Glomerular visceral epithelial cell (primary cell): Measurements from ENCODE around the gene FCRLB.
A peak's percentile ranks its signal among the peaks of the same experiment; 100 is the strongest.
"Not testable (repeated sequence)": the region's sequence is repeated elsewhere in the genome, so short reads cannot be mapped to it uniquely, and the experiment has no call there.

ENCODE experiments used
- DNase-seq: peaks from one replicate; pipeline ENCODE4 v3.0.0-alpha.2; 2016; ENCODE audit errors: extremely low spot score

The FCRLB gene

DNA sequence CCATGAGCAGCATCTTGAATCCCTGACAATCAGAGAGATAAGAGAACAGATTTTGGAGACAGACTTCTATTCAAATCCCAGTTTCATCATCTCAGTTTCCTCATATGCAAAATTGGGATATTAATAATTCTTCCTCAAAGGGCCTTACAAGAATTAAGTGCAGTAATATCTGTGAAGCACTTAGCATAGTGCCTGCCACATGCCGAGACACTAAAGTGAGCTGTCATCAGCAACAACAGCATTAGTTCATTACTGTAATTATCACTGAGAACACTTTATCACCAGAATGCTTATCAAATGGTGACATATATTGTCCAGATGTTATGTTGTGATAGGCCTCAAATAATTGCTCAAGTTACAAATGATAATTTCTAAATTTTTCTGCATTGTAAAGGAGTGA, 922 bp upstream of the FCRLB start:
- DNase-seq, result no peak

DNA sequence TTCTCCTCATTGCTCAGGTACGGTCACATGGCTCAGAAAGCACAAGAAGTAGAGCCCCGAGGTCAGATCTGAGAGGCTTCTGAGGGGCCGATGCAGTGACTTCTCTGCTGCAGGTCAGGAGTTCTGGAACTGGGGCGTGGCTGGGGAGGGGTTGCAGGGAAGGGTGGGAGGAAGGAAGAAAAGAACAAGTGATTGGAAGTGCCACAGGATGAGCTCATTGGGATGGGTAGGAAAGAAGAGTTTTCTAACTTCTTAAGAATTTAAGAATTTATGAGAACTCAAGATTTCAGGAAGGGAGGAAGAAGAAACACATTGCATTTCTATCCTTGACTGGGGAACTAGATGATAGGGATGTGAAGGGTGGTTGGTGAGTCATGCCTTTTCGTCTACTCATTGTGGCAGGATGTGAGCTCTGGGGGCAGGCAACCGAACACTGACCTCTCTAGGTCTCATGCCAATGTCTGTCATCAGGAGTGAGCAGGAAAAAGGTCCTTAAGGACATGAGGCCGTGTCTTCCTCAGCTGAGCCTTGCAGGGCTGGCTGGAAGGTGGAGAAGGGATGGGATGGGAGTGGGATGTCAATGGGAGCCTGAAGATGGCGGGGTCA, 497 bp downstream of the FCRLB start:
- DNase-seq, result peak; percentile 78

DNA sequence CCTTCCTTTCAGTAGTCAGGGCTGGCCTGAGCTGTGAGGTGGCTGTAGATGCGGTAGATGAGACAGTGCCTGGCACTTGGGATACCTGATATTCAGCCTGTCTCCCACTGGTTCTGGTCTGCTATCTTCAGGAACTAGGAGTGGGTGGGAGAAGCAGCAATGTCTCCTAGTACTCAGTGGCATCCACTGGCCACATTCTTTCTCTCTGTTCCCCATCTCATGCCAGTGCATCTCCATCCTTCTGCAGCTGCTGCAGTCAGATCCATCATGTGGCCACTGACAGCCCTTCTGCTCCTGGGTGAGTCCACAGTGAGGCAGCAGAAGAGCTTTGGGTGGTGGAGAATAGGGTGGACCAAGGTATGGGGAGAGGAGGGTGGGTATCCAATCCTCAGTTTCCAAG, 1.1 kb downstream of the FCRLB start:
- DNase-seq, result no peak

DNA sequence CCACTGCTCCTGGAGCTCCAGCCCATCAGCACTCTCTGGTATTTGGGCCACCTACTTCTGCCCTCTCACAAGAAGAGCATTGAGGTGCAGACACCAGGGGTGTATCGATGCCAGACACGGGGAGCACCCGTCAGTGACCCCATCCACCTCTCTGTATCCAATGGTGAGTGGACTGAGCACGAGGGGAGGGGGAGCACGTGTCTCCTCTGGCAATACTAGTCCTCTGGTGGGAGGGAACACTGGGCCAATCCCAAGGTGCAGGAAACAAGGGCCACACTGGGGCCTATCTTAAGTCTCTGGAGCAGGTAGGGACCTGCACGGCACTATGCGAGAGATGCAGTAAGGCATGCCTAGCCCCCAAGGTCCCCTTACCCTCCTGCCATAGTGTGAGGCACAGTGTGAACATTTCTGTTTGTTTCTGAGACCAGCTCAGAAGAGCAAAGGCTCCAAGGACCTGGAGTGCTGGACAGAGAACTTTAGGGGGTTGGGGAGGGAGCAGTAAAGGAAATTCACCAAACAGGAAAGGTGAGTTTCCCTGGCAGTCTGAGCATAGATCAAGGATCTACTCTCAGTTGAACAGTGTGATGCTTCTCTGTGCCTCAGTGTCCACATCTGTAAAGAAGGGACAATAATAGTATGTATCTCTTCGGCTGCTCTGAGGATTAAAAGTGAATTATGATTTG, 2.3 kb downstream of the FCRLB start:
- DNase-seq, result no peak

DNA sequence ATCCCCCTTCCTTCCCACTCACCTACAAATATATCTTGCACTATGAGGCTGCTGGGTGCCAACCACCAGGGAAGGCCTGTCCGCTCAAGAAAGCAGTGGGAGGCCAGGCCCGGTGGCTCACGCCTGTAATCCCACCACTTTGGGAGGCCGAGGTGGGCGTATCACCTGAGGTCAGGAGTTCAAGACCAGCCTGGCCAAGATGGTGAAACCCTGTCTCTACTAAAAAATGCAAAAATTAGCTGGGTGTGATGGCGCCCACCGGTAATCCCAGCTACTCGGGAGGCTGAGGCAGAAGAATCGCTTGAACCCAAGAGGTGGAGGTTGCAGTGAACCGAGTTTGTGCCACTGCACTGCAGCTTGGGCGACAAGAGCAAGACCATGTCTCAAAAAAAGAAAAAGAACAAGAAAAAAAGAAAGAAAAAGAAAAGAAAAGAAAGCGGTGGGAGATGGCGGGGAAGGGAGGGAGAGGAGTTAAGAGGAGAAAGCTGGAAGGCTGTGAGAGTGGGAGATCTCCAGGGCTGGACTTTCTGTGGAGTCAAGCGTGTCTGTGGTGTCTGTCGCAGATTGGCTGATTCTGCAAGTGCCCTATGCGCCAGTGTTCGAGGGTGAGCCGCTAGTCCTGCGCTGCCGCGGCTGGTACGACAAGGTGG, 4.0 kb downstream of the FCRLB start:
- not testable (repeated sequence) for DNase-seq

DNA sequence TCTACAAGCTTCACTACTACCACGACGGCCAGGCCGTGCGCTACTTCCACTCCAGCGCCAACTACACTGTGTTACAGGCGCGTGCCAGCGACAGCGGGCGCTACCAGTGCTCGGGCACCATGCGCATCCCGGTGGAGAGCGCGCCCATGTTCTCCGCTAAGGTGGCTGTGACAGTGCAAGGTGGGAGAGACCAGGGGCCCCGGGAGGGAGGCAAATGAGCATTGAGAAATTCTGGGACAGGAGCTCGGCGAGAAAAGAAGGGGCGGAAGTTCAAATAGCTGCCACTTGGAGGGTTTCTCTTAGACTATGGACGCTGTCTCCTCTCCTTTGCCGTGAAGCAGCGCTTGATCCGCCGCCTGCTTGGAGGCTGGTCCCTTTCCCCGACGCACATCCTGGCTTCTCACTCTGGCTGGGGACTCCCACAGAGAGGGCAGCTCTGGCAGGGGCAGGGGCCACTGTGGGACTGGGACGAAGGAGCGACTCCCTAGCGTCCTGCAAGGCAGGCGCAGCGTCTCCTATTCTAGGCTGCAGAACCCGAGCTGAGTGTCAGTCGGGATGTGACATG, 4.6 kb downstream of the FCRLB start:
- DNase-seq, result peak; percentile 41

DNA sequence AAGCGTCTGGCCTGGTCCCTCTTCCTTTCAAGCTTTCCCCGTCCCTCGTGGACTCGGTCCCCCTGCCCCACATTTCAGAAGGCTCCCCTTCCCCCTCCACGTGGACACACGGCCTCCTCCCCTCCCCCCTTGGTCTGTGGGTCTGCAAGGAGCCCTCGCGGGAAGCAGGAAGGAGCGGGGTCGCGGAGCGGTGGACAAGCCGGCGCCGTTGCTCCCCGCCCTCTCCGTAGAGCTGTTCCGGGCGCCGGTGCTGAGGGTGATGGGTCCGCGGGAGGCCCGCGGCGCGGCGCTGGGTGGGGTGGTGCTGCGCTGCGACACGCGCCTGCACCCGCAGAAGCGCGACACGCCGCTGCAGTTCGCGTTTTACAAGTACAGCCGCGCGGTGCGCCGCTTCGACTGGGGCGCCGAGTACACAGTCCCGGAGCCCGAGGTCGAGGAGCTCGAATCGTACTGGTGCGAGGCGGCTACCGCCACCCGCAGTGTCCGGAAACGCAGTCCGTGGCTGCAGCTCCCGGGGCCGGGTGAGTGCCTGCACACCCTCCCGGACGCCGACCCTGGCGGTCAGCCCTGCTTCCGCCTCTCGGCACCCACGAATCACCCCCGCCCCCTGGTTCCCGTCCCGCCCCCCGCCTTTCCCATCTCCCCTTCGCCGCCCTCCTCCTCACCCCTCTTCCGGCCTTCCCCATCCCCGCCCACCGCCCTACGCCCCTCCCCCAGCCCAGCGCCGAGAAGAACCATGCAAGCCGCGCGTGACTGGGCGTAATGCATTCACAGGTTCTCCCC, 5.3 kb downstream of the FCRLB start:
- peak; percentile 86 for DNase-seq

DNA sequence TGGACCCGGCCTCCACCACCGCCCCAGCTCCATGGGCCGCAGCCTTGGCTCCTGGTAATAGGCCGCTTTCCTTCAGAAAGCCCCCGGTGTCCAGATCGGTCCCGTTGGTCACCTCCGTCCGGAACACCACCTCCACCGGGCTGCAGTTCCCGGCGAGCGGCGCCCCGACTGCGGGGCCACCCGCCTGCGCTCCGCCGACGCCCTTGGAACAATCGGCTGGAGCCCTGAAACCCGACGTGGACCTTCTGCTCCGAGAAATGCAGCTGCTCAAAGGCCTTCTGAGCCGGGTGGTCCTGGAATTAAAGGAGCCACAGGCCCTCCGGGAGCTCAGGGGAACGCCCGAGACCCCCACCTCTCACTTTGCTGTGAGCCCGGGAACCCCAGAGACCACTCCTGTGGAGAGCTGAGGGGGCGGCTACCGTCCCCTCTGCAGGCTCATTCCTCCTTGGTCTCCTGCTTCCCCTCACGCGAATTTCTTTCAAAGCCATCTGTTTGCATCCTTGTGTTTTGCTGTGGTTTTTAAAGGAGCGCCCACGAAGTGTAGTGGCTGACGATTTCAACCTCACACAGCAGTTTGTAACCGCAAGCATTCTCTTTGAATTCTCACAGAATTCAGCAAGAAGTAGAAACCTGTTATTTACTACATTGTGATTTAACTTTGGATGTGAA, 6.0 kb downstream of the FCRLB start:
- DNase-seq, result peak; percentile 69

DNA sequence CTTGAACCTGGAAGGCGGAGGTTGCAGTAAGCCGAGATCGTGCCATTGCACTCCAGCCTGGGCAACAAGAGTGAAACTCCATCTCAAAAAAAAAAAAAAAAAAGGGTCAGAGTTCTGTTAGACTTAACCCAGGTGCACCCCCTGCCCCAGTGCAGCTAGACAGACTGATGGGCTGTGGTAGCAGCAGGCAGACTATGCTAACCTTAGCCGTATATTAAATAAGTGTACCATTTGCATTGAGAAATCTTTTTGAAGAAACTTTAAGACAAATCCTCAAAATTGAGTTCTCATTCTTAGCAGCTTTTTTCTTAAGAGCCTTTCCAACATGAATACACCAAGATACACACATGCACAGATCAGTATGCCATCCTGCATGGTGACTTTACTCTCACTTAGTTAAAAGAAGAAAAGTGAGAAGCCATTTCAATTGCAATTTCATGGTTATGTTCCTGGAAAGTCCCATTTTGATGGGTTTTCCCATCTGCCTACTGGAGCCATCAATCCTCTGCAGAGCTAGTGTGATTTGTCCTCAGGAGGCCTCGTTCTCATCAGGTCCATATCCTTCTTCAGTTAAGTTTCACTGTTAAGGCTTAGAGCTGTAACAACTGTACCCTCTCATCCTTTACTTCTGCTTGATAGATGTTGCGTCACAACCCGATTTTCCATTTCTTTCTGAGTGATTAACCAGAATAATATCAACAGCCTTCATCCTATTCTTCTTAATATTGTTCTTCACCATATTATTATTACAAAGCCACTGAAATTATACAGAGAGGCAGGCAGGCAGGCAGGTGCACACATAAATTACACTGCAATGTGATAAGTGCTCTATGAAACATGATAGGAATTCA, 7.3 kb downstream of the FCRLB start:
- DNase-seq, result no peak

DNA sequence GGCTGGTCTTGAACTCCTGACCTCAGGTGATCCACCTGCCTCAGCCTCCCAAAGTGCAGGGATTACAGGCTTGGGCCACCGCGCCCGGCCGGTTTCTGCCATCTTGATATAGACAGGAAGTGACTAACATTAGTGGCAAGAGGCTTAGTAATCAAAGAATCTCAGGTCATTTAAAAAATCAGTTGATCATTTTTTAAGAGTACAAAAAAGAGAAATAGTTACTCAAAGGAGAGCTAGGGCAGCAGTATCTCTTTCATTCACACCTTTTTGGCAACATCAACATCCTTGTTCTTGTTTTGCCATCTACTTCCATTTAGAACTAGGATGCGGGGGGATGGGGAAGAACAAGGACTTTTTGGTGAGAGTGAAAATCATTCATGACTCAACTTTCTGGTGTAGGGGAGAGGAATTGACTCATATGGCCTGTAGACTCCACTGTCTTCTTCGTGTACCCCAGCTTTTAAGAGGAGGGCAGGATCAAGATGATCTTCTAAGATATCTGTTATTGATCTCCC, 8.8 kb downstream of the FCRLB start:
- peak; percentile 17 for DNase-seq

DNA sequence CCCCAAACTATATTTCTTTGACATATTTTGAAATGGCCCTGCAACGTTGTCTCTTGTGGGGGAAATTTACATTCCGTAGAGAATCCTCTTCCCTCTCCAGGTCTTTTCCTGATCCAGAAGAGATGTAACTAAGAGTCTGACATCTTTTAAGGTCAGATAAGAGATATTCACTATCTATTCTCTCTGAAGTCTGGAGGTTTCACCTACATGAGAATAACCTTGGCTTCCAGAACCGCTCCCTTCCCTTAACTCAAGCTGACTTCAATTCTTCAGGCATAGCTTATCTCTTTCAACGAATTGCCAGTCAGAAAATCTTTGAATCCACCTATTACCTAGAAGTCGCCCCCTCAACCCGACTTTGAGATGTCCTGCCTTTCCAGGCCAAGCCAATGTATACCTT, 9.9 kb downstream of the FCRLB start:
- no peak for DNase-seq

DNA sequence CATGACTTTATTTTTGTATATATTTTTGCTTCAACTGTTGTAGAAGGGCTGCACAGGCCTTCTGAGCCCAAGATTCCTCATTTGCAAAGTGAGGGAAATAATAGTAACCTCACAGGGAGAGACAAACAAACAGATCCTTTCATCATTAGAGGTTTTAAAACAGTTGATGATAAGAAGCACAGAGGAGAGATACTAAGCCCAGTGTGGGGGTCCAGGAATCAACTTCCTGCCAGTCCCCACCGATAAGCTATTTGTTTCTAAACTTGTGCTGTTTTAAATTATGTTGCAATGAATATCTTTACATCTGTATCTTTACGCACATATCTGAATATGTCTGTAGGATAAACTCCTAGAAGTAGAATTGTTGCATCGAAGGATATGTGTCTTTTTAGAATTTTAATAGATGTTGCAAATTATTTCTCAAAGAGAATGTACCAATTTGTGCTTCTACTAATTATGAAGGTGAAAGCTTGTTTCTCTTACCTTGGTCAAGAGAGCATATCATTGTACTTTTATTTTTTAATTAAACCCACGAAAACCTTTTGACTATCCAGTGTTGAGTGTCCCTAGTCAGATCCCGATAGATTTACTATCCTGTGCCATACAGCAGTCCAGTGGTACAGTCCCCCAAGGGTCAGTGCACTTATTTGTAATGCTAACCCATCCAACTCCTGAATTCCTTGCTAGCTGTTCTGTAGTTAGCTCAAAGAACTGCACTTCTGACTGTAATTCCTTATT, 10.8 kb downstream of the FCRLB start:
- DNase-seq, result no peak

DNA sequence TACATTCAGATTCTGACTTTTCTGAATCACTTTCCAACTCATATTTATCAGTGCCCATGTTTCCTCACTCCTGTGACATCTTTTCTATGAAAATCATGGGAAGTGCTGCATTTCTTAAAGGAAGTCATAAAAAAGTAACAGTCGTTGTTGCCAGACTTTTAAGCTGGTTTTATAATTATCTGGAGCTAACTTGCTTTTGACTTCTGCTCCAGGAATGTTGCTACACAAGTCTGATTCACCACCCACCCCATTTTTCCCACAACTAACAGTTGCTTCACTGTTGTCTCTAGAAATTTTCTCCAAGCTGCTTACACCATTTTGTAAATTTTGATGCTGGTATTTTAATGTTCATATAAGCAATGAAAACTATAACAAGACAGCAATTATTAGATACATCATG, 12.2 kb downstream of the FCRLB start:
- DNase-seq, result peak; percentile 38

DNA sequence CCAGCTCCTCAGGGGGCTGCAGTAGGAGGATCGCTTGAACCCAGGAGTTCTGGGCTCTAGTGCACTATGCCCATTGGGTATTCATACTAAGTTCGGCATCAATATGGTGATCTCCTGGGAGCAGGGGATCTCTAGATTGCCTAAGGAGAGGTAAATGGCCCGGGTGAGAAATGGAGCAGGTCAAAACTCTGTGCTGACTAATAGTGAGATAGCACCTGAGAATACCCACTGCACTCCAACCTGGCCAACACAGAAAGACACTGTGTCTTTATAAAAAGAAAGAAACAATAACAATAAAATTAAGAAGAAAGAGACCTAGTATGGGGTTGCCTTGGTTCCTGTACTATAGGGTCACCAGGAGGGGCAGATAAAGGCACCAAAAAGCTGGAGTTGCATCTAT, 14.5 kb downstream of the FCRLB start:
- no peak for DNase-seq

DNA sequence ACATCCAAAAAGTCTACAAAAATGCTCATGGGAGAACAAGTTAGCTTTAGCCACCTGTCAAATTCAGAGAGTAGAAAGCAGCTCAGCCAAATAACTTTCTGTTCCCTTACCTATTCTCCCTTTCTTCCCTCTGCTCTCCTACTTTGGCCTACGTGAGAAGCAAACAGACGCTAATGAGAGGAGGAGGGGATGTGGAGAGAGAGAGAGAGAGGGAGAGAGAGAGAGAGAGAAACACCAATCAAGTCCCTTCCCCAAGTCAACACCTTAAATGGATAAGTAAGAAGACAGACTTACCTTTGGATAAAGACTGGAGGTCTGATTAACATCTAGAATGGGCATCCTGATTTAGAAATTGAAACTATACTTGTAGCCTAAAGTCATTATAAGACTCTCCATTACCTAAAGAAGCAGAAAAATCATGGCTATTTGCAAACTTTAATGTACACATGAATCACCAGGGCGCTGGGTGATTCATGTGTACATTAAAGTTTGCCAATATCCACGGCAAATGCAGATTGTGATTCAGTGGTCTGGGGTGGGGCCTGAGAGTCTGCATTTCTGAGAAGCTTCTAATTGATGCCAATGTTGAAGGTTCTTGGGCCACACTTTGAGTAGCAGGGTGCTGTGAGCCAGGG, 15.1 kb downstream of the FCRLB start:
- DNase-seq, result no peak

DNA sequence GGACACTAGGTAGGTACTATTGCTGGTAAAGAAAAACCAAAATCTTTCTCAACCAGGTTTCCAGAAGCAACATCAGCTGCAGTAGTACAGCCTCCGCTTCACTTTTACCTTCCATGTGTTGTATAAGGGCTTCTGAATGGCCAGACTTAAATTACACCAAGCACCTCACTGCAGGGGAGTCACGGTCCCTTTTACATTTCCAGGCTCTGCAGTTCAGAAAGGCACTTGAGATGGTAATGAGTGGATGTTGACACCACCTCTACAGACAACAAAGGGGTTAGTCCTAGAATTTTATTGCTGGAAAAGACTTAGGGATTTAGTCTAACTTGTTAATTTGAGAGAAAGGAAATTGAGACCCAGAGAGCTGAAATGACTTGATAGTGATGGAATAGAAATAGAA, 16.3 kb downstream of the FCRLB start:
- no peak for DNase-seq

DNA sequence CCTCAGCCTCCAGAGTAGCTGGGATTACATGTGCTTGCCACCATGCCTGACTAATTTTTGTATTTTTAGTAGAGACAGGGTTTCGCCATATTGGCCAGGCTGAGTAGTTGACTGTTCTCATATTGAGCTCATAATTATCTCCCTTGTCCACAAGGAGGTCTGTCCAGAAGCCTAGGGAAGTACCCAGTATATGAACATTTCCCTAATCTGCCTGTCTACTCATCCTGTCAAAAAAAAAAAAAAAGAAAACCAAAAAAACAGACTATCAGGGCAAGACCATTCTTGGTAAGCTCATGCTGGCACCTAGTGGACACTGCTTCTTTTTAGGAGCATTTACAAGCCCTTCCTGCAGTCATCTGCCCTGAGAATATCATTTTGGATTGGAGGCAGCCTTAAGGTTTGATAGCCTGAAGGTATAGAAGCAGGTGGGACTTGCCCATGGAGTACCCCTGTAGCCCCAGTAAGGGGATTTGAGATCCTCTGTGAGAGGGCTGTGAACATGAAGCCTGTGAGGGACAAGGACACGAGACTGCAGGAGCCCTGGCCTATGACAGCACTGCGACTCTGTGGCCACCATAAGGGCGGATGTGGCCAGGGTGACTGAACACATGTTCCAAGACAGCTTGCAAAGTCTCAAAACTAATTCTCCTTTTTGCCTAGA, 17.4 kb downstream of the FCRLB start:
- DNase-seq, result peak; percentile 60

DNA sequence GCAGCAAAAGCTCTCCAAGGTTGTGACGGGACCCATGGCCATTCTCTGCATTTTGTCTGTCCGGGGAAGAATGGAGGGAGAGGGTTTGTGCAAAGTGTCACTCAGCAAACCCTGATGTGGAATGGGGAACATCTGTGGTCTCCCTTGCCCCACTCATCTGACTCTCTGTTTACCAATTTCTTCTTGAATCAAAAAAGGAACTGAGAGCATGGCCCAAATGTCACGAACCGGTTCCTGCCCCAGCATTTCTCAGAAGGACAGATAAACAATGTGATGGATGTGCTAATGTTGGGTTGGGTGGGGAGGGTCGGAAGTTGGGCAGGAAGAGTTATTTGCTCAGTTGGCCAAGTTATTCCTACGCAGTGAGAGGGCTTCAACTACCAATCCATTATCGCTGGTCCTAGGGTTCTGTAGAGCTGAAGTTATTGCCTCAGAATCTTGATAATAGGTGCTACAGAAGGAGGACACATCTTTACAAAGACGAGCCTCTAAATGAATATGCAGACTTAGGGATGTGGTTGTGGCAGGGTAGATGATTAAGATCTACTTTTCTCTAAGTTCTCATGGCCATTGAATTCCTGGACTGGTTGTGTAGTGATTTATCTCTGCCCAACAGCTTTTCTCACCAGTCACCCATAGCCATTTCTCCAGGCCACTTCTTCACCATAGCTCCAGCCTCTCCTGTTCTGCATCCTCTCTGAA, 18.7 kb downstream of the FCRLB start:
- DNase-seq, result no peak
